Posterior cingulate gyrus (tissue), 11 donors: ENCODE measurements around the gene ISLR.
A peak's percentile ranks its signal among the peaks of the same experiment; 100 is the strongest.

Experiments
- DNase-seq, 10 donors: peaks; one replicate each; pipeline versions ENCODE4 v3.0.0 to v3.0.0-alpha.2; 2020 to 2021; ENCODE audit warnings: mixed read lengths in 3 of 10
- intact Hi-C: fragments of 100-400 bp; cut with DNase I; formaldehyde crosslinking; loops from one replicate; pipeline ENCODE4 v1.15.1; 2023

The ISLR gene, protein sequence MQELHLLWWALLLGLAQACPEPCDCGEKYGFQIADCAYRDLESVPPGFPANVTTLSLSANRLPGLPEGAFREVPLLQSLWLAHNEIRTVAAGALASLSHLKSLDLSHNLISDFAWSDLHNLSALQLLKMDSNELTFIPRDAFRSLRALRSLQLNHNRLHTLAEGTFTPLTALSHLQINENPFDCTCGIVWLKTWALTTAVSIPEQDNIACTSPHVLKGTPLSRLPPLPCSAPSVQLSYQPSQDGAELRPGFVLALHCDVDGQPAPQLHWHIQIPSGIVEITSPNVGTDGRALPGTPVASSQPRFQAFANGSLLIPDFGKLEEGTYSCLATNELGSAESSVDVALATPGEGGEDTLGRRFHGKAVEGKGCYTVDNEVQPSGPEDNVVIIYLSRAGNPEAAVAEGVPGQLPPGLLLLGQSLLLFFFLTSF

GRCh38 chr15:74173380-74174218 lies at the start of gene ISLR:
TSS of gene ISLR (plus strand) at chr15:74173710. CDS start at chr15:74174859, 1,149 bp downstream.
- intact Hi-C loops, result no loop called here
- peak in 2 of 10 donors; percentile 8 to 85 for DNase-seq

DNA sequence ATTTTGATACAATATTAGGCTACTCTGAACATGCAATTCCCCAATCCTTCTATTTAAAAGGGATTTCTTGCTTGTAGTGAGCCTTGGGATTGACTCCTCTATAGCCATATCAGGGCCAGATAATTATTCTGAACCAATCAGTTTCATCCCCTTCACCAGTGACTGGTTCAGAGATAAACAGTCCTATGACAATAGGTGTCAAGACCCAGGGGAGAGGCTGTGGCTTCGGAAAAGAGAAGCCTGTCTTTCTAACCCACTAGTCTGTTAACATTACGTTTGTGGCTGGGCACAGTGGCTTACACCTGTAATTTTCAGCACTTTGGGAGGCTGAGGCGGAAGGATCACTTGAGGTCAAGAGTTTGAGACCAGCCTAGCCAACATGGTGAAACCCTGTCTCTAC lies 49.3 kb upstream of the ISLR start:
- intact Hi-C loops, result loop anchor here (10.0 kb wide), 1 partner anchor 149 kb away; no protein-coding TSS in a partner anchor
- no peak for DNase-seq

- intact Hi-C loops, result loop anchor here (10.0 kb wide), 1 partner anchor 150 kb away; no protein-coding TSS in a partner anchor
- peak in 1 of 10 donors; percentile 43 for DNase-seq
These were observed 48.8 kb upstream of the ISLR start for GRCh38 chr15:74124759-74125158.

DNA sequence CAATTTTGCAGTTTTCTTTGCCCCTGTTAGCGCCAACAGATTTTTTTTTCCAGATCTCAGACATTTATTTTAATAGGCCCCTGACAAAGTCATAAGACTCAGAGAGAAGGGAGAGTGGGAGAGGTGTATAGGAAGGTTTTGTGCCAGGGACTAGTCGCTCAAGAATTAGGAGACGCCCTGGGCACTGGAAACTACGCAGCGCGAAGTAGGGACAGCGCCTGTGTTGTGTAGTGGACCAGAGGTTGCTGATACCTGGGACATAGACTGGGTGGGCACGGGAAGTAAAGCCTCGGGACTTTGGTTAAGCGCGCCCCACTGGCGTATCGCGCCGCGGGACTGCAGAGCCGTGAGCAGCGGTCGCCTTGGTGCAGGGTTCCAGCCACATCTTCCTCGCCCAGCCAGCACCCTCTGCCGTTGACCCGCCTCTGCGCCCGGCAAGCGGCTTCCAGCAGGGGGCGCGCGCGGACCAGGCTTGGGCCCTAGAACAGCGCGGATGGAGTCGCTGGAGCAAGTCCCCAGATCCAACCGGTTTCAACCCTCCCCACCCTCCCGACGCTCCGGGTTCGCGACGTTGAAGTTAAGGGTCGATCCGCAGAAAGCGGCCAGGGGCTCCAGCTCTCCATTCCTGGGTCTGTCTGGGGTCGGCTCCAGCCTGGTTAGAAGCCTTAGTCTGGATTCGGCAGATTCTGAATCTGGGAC lies 46.1 kb upstream of the ISLR start:
- DNase-seq, result peak; percentile 81 to 99 (median 92)
- intact Hi-C loops, result loop anchor here (1.0 to 10.0 kb wide), 3 partner anchors 153 to 193 kb away; no protein-coding TSS in a partner anchor

DNA sequence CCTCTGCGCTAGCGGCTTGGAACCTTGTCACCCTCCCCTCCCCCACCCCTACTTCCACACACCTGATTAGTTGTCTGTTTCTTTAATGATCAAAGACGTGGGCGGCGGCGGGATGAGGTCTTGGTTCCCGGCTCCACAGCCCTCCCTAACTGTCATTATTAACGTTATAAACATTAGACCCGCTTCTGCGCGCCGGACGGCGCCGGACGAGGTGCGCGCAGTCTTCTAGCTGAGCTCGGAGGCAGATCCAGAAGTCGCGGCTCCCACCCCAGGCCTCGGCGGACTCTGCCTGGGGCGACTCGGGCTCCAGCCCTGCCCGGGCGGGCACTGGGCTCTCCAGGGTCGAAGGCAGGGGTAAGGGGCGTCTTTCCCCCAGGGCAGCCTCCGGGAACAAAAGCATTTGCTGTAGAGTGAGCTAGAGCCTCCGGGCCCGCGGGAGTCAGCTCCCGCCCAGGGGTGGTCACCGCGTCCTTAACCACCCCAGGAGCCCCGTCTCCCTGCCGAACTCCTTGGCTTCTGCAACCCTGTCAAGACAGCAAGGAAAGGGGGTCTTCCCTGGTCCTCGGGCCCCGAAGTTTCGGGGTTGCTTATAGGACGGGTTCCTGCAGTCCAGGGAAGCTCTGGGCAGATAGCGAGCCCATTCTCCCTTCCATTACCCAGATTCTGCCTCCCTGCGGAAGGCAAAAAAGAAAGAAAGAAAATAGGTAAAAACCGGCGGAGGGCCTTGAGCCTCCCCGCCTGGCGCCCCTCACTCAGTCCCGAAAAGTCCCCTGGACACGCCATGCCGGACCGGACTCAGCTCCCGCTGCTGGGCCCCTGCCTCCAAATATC lies 45.3 kb upstream of the ISLR start:
- DNase-seq, result peak in 1 of 10 donors; percentile 77
- intact Hi-C loops, result loop anchor here (1.0 to 10.0 kb wide), 3 partner anchors 153 to 192 kb away; no protein-coding TSS in a partner anchor

DNA sequence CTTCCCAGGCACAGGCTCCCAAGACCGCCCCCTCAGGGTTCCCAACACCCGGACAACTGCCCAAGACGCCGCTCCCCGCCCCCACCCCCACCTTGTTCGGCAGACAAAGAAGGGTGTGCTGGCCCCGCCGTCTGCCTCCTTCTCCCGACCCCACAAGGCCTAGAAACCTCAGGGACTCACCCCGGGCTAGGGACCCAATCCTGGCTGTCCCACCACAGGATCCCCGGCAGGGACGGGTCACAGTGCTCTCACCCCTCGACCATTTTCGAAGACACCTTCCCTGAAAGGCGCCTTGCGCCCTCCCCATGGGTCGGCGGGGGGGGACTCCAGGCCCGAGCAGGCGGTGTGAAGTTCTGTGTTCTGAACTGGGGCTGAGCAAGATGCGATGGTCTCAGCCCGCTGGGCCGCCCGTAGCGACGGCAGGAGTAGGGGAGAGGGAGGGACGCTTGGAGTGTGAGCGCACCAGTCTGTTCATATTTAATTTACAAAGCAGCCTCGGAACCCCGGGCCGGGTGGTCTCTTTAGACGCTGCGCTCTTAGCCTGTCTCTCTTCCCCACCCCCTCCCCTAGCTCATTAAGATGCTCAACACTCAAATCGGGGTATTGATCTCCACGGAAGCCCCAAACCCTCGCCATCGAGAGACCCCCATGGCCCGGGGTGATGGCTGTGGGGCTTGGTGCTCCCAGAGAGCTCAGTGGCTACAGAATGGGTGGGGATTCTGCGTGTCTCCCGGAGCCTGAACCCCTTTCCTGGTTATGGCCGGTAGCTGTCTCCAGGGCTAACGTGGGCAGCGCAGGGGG lies 44.5 kb upstream of the ISLR start:
- DNase-seq, result peak in 1 of 10 donors; percentile 82
- intact Hi-C loops, result loop anchor here (10.0 kb wide), 1 partner anchor 154 kb away; no protein-coding TSS in a partner anchor

DNA sequence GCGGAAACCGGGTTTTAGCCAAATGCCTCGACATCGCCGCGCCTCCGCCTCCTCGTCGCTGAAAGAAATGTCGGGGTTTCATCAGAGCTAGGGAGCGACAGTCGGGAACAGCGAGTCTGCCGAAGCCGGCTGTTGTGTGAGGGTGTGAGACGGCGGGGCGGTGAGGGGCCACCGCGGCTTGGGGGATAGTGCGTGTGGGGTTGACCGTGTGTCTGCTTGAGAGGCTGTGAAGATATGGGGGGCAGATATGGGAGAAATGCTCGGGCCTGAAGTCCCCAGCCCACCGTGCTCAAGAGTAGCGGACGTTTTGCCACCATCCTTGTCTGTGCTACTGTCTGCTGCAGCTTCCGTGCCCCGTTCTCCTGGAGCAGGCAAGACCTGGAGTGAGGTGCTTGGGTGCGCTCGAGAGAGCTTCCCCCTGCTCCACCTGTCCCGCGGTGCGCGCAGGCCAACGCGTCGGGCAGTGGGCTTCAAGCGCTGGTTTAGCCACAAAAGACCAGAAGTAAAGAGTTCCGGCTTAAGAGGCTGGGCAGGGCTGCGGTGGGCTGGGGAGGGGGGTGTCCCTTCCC lies 43.8 kb upstream of the ISLR start:
- intact Hi-C loops, result loop anchor here (10.0 kb wide), 2 partner anchors 95 to 155 kb away; no protein-coding TSS in a partner anchor
- DNase-seq, result peak in 2 of 10 donors; percentile 86 to 91

DNA sequence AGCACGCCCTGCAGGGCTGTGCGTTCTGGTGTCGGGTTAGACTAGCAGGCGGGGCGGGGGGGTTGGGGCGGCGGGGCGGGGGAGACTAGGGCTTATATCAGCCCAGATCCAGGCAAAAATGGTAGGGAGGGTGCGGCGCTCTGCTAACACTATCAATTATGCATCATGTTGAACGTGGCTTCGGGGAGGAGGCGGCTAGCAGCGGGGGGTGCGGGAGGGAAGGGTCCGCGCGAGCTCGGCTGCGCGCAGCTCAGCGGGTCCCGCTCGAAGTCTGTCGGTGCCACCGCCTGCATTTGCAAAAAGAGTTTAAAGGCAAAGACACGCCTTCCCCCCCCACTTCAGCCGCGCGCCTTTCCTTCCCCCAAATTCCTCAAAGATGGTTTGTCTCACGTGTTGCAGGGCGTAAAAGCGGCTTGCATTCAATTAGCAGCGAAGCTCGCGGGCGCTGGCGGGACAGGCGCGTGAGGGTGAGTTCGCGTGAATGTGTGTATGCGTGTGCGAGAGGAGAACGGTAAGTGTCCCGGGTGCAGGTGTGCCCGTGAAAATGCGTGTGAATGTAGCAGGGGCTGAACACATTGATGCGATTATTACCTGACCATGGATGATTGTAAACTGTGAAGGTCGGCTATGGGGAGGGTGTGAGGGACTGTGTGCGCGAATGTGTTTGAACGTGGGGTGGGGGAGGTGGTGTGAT lies 43.2 kb upstream of the ISLR start, which contains the start of gene ISLR2:
TSS of gene ISLR2 (plus strand) at position 432 of the 694 bp plus-strand sequence. CDS start 2,169 bp downstream, outside the sequence.
- DNase-seq, result peak in 2 of 10 donors; percentile 78 to 80
- intact Hi-C loops, result loop anchor here (10.0 kb wide), 1 partner anchor 94 kb away; no protein-coding TSS in a partner anchor

- intact Hi-C loops, result loop anchor here (10.0 kb wide), 1 partner anchor 94 kb away; no protein-coding TSS in a partner anchor
- peak in 1 of 10 donors; percentile 72 for DNase-seq
These were observed 42.5 kb upstream of the ISLR start for GRCh38 chr15:74130849-74131627.

DNA sequence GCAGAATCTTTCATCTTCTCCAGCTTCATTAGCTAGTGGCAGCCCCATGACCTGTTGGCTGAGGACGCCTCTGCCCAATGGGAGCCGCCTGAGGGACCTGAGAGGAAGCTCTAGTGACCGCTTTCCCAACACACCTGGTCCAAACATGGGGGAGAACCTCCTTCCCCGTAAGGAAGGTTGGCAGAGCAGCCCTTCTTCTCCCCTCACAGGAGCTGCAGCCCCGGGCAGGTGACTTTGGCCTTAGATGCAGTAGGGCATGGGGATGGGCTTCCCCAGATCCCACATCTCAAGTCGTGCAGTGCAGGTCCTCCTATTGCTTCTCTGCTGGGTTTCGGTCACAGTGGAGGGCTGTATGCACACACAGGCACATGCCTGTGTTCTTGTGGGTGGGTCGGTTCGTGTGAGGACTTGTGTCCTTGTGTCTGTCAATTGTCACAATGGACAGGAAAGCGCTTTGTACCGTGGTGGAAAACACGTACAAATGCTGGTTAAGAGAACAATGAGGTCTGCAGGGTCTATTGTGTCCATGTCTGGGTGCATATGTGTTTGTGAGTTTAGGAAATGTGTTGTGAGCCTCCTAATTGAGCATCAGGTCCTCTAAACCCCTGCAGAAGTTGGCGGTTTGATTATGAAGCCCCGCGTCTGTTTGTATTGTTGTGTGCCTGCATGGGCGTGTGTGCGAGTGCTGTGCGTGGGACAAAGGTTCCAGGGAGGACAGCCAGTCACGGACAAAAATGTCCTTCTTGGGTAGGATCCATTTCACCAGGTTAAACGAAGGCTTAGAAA lies 41.7 kb upstream of the ISLR start:
- DNase-seq, result peak in 1 of 10 donors; percentile 81
- intact Hi-C loops, result loop anchor here (10.0 kb wide), 1 partner anchor 93 kb away; no protein-coding TSS in a partner anchor

DNA sequence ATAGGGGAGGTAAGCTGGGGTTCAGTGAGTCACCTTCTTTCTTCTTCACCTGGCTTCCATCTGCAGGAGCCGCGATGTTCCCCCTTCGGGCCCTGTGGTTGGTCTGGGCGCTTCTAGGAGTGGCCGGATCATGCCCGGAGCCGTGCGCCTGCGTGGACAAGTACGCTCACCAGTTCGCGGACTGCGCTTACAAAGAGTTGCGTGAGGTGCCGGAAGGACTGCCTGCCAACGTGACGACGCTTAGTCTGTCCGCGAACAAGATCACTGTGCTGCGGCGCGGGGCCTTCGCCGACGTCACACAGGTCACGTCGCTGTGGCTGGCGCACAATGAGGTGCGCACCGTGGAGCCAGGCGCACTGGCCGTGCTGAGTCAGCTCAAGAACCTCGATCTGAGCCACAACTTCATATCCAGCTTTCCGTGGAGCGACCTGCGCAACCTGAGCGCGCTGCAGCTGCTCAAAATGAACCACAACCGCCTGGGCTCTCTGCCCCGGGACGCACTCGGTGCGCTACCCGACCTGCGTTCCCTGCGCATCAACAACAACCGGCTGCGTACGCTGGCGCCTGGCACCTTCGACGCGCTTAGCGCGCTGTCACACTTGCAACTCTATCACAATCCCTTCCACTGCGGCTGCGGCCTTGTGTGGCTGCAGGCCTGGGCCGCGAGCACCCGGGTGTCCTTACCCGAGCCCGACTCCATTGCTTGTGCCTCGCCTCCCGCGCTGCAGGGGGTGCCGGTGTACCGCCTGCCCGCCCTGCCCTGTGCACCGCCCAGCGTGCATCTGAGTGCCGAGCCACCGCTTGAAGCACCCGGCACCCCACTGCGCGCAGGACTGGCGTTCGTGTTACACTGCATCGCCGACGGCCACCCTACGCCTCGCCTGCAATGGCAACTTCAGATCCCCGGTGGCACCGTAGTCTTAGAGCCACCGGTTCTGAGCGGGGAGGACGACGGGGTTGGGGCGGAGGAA lies 40.5 kb upstream of the ISLR start:
- peak in 2 of 10 donors; percentile 51 to 84 for DNase-seq
- intact Hi-C loops, result loop anchor here (10.0 kb wide), 1 partner anchor 92 kb away; no protein-coding TSS in a partner anchor

DNA sequence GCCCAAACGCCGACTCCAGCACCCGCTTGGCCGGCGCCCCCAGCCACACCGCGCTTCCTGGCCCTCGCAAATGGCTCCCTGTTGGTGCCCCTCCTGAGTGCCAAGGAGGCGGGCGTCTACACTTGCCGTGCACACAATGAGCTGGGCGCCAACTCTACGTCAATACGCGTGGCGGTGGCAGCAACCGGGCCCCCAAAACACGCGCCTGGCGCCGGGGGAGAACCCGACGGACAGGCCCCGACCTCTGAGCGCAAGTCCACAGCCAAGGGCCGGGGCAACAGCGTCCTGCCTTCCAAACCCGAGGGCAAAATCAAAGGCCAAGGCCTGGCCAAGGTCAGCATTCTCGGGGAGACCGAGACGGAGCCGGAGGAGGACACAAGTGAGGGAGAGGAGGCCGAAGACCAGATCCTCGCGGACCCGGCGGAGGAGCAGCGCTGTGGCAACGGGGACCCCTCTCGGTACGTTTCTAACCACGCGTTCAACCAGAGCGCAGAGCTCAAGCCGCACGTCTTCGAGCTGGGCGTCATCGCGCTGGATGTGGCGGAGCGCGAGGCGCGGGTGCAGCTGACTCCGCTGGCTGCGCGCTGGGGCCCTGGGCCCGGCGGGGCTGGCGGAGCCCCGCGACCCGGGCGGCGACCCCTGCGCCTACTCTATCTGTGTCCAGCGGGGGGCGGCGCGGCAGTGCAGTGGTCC lies 39.7 kb upstream of the ISLR start:
- intact Hi-C loops, result loop anchor here (10.0 kb wide), 1 partner anchor 91 kb away; no protein-coding TSS in a partner anchor
- peak in 1 of 10 donors; percentile 80 for DNase-seq

GRCh38 chr15:74134387-74135027 lies 39.0 kb upstream of the ISLR start:
- peak in 1 of 10 donors; percentile 85 for DNase-seq
- intact Hi-C loops, result loop anchor here (10.0 kb wide), 1 partner anchor 90 kb away; no protein-coding TSS in a partner anchor
